Measurements from ENCODE around the gene SDHAF1. TPM values are rescaled to one million over a fixed set of nuclear protein-coding genes. Genes with fewer than 3 reads are reported as not detected.

SDHAF1 gene
- total and polyA plus RNA-seq, 5 donors = 10.9 to 14.9 (median 12.9) TPM

Other genes with a start within 250 kb of the SDHAF1 start
- gene U2AF1L4, start 249.8 kb upstream of the SDHAF1 start, total RNA-seq = 10 to 100 TPM; 19.6 to 31.3 (median 22.8) TPM
- gene U2AF1L4, start 249.8 kb upstream of the SDHAF1 start, polyA plus RNA-seq = 32.3 TPM
- gene PSENEN, start 249.5 kb upstream of the SDHAF1 start, total RNA-seq = 10 to 100 TPM; 40.0 to 50.4 (median 43.8) TPM
- 69.7 TPM for gene PSENEN, start 249.5 kb upstream of the SDHAF1 start, polyA plus RNA-seq
- 10 to 100 TPM in 2 of 4 donors, 1 to 10 TPM in 2; 8.2 to 14.6 (median 10.3) TPM for gene LIN37, start 246.6 kb upstream of the SDHAF1 start, total RNA-seq
- 17.9 TPM for gene LIN37, start 246.6 kb upstream of the SDHAF1 start, polyA plus RNA-seq
- gene HSPB6, start 238.2 kb upstream of the SDHAF1 start, total RNA-seq = 100 to 1,000 TPM; 107 to 207 (median 148) TPM
- gene HSPB6, start 238.2 kb upstream of the SDHAF1 start, polyA plus RNA-seq = 209 TPM
- gene PROSER3, start 237.0 kb upstream of the SDHAF1 start, total RNA-seq = 10 to 100 TPM in 1 of 4 donors, 1 to 10 TPM in 3; 5.6 to 10.3 (median 7.4) TPM
- gene PROSER3, start 237.0 kb upstream of the SDHAF1 start, polyA plus RNA-seq = 6.4 TPM
- 10 to 100 TPM in 1 of 4 donors, 1 to 10 TPM in 3; 1.5 to 11.8 (median 4.9) TPM for gene ARHGAP33, start 219.6 kb upstream of the SDHAF1 start, total RNA-seq
- gene ARHGAP33, start 219.6 kb upstream of the SDHAF1 start, polyA plus RNA-seq = 4.3 TPM
- gene PRODH2, start 182.3 kb upstream of the SDHAF1 start, total RNA-seq = not detected
- gene PRODH2, start 182.3 kb upstream of the SDHAF1 start, polyA plus RNA-seq = not detected
- gene NPHS1, start 142.7 kb upstream of the SDHAF1 start, total RNA-seq = not detected
- not detected for gene NPHS1, start 142.7 kb upstream of the SDHAF1 start, polyA plus RNA-seq
- not detected for gene KIRREL2, start 138.3 kb upstream of the SDHAF1 start, total RNA-seq
- not detected for gene KIRREL2, start 138.3 kb upstream of the SDHAF1 start, polyA plus RNA-seq
- 10 to 100 TPM; 18.0 to 26.3 (median 21.0) TPM for gene APLP1, start 126.6 kb upstream of the SDHAF1 start, total RNA-seq
- 33.2 TPM for gene APLP1, start 126.6 kb upstream of the SDHAF1 start, polyA plus RNA-seq
- 10 to 100 TPM in 1 of 4 donors, 1 to 10 TPM in 3; 4.4 to 10.7 (median 6.3) TPM for gene NFKBID, start 94.6 kb upstream of the SDHAF1 start, total RNA-seq
- 6.4 TPM for gene NFKBID, start 94.6 kb upstream of the SDHAF1 start, polyA plus RNA-seq
- gene HCST, start 92.7 kb upstream of the SDHAF1 start, total RNA-seq = 1 to 10 TPM; 2.3 to 4.4 (median 2.7) TPM
- 2.6 TPM for gene HCST, start 92.7 kb upstream of the SDHAF1 start, polyA plus RNA-seq
- gene TYROBP, start 86.9 kb upstream of the SDHAF1 start, total RNA-seq = 10 to 100 TPM; 37.2 to 52.6 (median 43.3) TPM
- gene TYROBP, start 86.9 kb upstream of the SDHAF1 start, polyA plus RNA-seq = 36.7 TPM
- 10 to 100 TPM in 1 of 4 donors, 1 to 10 TPM in 3; 8.2 to 10.8 (median 9.0) TPM for gene LRFN3, start 58.8 kb upstream of the SDHAF1 start, total RNA-seq
- 8.4 TPM for gene LRFN3, start 58.8 kb upstream of the SDHAF1 start, polyA plus RNA-seq
- under 1 TPM in 3 of 4 donors, not detected in 1; 0.12 to 0.25 (median 0.14) TPM for gene SYNE4, start 13.6 kb downstream of the SDHAF1 start, total RNA-seq
- gene SYNE4, start 13.6 kb downstream of the SDHAF1 start, polyA plus RNA-seq = 0.18 TPM
- 10 to 100 TPM in 3 of 4 donors, 1 to 10 TPM in 1; 8.8 to 16.3 (median 12.0) TPM for gene ALKBH6, start 19.0 kb downstream of the SDHAF1 start, total RNA-seq
- 18.0 TPM for gene ALKBH6, start 19.0 kb downstream of the SDHAF1 start, polyA plus RNA-seq
- 10 to 100 TPM in 3 of 4 donors, 1 to 10 TPM in 1; 8.7 to 11.3 (median 10.3) TPM for gene CLIP3, start 37.7 kb downstream of the SDHAF1 start, total RNA-seq
- gene CLIP3, start 37.7 kb downstream of the SDHAF1 start, polyA plus RNA-seq = 4.8 TPM
- 1 to 10 TPM; 1.6 to 4.5 (median 3.9) TPM for gene THAP8, start 59.1 kb downstream of the SDHAF1 start, total RNA-seq
- 6.6 TPM for gene THAP8, start 59.1 kb downstream of the SDHAF1 start, polyA plus RNA-seq
- 10 to 100 TPM in 1 of 4 donors, 1 to 10 TPM in 3; 2.8 to 16.3 (median 8.0) TPM for gene WDR62, start 59.7 kb downstream of the SDHAF1 start, total RNA-seq
- gene WDR62, start 59.7 kb downstream of the SDHAF1 start, polyA plus RNA-seq = 10.6 TPM
- gene OVOL3, start 116.0 kb downstream of the SDHAF1 start, total RNA-seq = not detected
- gene OVOL3, start 116.0 kb downstream of the SDHAF1 start, polyA plus RNA-seq = not detected
- gene POLR2I, start 119.7 kb downstream of the SDHAF1 start, total RNA-seq = 100 to 1,000 TPM in 3 of 4 donors, 10 to 100 TPM in 1; 96.6 to 140 (median 122) TPM
- gene POLR2I, start 119.7 kb downstream of the SDHAF1 start, polyA plus RNA-seq = 121 TPM
- 10 to 100 TPM; 76.8 to 99.7 (median 80.3) TPM for gene TBCB, start 120.3 kb downstream of the SDHAF1 start, total RNA-seq
- gene TBCB, start 120.3 kb downstream of the SDHAF1 start, polyA plus RNA-seq = 101 TPM
- 100 to 1,000 TPM; 542 to 668 (median 632) TPM for gene CAPNS1, start 144.9 kb downstream of the SDHAF1 start, total RNA-seq
- 726 TPM for gene CAPNS1, start 144.9 kb downstream of the SDHAF1 start, polyA plus RNA-seq
- gene COX7A1, start 157.3 kb downstream of the SDHAF1 start, total RNA-seq = 1,000 to 10,000 TPM; 1,675 to 2,458 (median 2,091) TPM
- gene COX7A1, start 157.3 kb downstream of the SDHAF1 start, polyA plus RNA-seq = 1,566 TPM
- gene ZNF565, start 219.5 kb downstream of the SDHAF1 start, total RNA-seq = 1 to 10 TPM; 4.0 to 5.0 (median 4.9) TPM
- 3.2 TPM for gene ZNF565, start 219.5 kb downstream of the SDHAF1 start, polyA plus RNA-seq
- gene ZNF146, start 219.9 kb downstream of the SDHAF1 start, total RNA-seq = 10 to 100 TPM; 33.5 to 45.8 (median 38.8) TPM
- gene ZNF146, start 219.9 kb downstream of the SDHAF1 start, polyA plus RNA-seq = 18.8 TPM

Measured in right cardiac atrium (tissue), 5 donors.